ENCODE data around the gene C1QL2.

C1QL2 gene

GRCh38 chr2:119117891-119118882 lies 40.4 kb downstream of the C1QL2 start:
- no peak for DNase-seq (ENCODE audit: low read depth in 2 of 2)
- no peak overlapping the region for H3K4me3 ChIP-seq (replicated peaks in 1 of 2; ENCODE audit: low read depth in 2 of 2, low read length in 2 of 2)
- no peak for TF ChIP-seq CTCF (IDR thresholded peaks at IDR 0.05; ENCODE audit: low read depth, low read length)

- no peak for TF ChIP-seq CTCF (IDR thresholded peaks at IDR 0.05; ENCODE audit: low read depth, low read length)
- no peak for DNase-seq (ENCODE audit: low read depth in 2 of 2)
- H3K4me3 ChIP-seq (replicated peaks in 1 of 2; ENCODE audit: low read depth in 2 of 2, low read length in 2 of 2), result no peak overlapping the region
Observed at GRCh38 chr2:119117408-119117807, 41.1 kb downstream of the C1QL2 start.

- no peak overlapping the region for H3K4me3 ChIP-seq (replicated peaks in 1 of 2; ENCODE audit: low read depth in 2 of 2, low read length in 2 of 2)
- no peak for TF ChIP-seq CTCF (IDR thresholded peaks at IDR 0.05; ENCODE audit: low read depth, low read length)
- no peak for DNase-seq (ENCODE audit: low read depth in 2 of 2)
Observed at GRCh38 chr2:119116411-119117295, 41.9 kb downstream of the C1QL2 start.

- no peak for TF ChIP-seq CTCF (IDR thresholded peaks at IDR 0.05; ENCODE audit: low read depth, low read length)
Observed at GRCh38 chr2:119114266-119114665, 44.3 kb downstream of the C1QL2 start.

GRCh38 chr2:119113489-119113770 lies 45.1 kb downstream of the C1QL2 start:
- DNase-seq (ENCODE audit: low read depth in 2 of 2), result no peak
- no peak overlapping the region for H3K4me3 ChIP-seq (replicated peaks in 1 of 2; ENCODE audit: low read depth in 2 of 2, low read length in 2 of 2)
- no peak for TF ChIP-seq CTCF (IDR thresholded peaks at IDR 0.05; ENCODE audit: low read depth, low read length)

More at GRCh38 chr2:119114266-119114665, 44.3 kb downstream of the C1QL2 start:
- H3K4me3 ChIP-seq (replicated peaks in 1 of 2; ENCODE audit: low read depth in 2 of 2, low read length in 2 of 2), result no peak overlapping the region
- no peak for DNase-seq (ENCODE audit: low read depth in 2 of 2)

- DNase-seq (ENCODE audit: low read depth in 2 of 2), result no peak
- no peak overlapping the region for H3K4me3 ChIP-seq (replicated peaks in 1 of 2; ENCODE audit: low read depth in 2 of 2, low read length in 2 of 2)
- no peak for TF ChIP-seq CTCF (IDR thresholded peaks at IDR 0.05; ENCODE audit: low read depth, low read length)
Observed at GRCh38 chr2:119112770-119113488, 45.6 kb downstream of the C1QL2 start.
